Mucosa of gallbladder (tissue), 1 donor: ENCODE results near the gene CCDC171. TPM values are rescaled to one million over a fixed set of nuclear protein-coding genes. Genes with fewer than 3 reads are reported as not detected.
"Not testable (repeated sequence)": the region's sequence is repeated elsewhere in the genome, so short reads cannot be mapped to it uniquely, and the experiment has no call there.

Source experiments
- DNase-seq: peaks from one replicate; pipeline ENCODE4 v3.0.0-alpha.2; 2020; ENCODE audit warnings: low spot score
- total RNA-seq: library from RNA; stranded (reverse); gene quantifications from one replicate; pipeline ENCODE4 v1.2.1, GENCODE V29; 2021
- donor health status: DM: no; HTN: no; CAD: no.

CCDC171 gene
- total RNA-seq, 1 donor from 2014 or later = 4.0 TPM

GRCh38 chr9:15696979-15697378, 144.1 kb downstream of the CCDC171 start:
- DNase-seq = no peak

GRCh38 chr9:15697446-15697851, 144.6 kb downstream of the CCDC171 start:
- DNase-seq = no peak

DNA sequence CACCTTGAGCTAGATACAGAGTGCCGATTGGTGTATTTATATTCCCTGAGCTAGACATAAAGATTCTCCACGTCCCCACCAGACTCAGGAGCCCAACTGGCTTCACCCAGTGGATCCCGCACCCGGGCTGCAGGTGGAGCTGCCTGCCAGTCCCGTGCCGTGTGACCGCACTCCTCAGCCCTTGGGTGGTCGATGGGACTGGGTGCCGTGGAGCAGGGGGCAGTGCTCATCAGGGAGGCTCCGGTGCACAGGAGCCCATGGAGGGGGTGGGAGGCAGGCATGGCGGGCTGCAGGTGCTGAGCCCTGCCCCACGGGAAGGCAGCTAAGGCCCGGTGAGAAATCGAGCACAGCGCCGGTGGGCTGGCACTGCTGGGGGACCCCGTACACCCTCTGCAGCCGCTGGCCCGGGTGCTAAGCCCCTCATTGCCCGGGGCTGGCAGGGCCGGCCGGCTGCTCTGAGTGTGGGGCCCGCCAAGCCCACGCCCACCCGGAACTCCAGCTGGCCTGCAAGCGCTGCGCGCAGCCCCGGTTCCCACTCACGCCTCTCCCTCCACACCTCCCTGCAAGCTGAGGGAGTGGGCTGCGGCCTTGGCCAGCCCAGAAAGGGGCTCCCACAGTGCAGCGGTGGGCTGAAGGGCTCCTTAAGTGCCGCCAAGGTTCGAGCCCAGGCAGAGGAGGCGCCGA, 147.2 kb downstream of the CCDC171 start:
- DNase-seq = not testable (repeated sequence)

DNA sequence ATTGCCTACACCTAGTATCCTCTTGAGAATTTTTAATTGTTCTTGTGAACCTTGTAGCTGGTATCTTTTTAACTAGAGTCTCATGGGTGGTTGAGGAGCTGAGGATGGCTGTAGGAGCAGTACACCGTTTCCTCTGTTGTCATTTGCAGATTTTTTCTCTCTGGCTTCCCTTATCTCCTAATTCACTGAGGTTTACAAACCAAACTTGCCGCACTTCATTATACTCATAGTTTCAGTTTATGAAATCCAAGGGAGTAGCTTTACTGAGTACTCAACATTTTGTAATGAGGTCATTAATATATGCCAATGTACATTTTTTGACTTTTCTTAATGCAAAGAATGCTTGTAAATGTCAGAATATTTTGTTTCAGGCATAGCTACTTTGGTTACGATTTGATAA, 154.2 kb downstream of the CCDC171 start:
- no peak for DNase-seq

- DNase-seq = no peak
Observed at GRCh38 chr9:15711531-15711930, 158.7 kb downstream of the CCDC171 start.

- no peak for DNase-seq
Observed at GRCh38 chr9:15711931-15712330, 159.1 kb downstream of the CCDC171 start.

DNA sequence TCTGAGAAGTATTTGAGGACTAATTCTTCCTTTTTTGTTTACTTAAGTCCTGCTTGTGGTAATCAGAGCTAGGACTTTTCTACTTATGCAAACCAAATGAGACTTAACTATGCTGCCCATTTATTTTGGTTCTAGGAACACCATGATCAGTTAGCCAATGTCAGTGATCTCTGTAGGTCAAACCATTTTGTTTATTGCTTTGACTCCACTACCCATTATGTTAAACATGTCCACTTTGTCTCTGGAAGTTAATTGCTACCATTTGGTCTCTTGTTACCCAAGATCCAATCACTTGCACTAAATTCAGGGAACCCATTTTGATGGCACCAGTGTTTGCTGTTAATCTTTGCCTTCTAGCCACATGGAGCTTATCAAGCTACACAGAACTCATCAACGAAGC, 161.9 kb downstream of the CCDC171 start:
- no peak for DNase-seq

- DNase-seq = no peak
Observed at GRCh38 chr9:15717290-15717967, 164.6 kb downstream of the CCDC171 start.

DNA sequence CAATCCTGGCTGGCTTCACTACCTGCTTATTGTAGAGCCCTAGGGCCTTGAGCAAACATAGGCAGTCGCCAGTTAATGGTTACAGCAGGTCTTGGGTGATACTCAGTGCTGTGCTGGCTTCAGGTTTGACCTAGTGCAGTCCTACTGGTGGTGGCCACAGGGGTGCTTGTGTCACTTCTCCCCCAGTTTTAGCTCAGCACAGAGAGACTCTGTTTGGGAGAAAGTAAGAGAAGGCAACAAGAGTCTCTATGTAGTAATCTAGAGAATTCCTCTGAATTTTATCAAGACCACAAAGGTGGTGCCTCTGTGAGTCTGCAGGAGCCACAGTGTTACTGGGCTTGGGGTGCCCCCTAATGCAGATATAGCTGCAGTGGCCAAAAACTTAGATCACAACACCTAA, 165.6 kb downstream of the CCDC171 start:
- DNase-seq = no peak

DNA sequence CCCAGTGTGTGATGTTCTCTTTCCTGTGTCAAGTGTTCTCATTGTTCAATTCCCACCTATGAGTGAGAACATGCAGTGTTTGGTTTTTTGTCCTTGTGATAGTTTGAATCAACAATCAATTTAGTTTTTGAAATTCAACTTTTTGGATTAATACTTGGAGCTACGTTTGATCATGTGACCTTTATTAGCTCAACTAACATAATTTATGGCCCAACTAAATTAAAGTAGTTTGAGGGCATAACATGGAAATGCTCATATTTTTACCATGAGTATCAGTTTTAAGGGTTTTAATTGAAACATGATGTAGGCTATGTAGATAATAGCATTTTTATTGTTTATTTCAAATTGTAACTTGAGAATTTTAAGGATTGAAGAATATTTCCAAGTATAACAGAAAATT, 168.0 kb downstream of the CCDC171 start:
- no peak for DNase-seq

GRCh38 chr9:15722888-15723287, 170.0 kb downstream of the CCDC171 start:
- no peak for DNase-seq

DNA sequence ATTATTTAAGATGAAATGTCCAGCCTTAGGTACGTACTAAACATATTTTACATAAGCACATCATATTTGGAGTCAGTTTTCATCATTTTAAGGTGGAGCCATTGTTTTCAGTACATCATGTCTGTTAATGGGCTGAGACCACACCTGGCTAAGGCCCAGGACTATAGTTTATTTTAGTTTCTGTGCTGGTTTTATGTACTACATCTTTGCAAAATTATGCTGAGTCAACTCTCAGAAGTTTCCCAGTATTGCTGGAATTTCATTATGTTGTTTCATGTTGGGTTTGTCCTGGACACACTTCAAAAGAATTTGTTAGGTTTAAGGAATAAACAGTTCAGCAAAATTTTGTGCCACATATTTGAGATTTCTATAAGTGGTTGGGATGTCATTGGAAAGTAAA, 171.2 kb downstream of the CCDC171 start:
- DNase-seq = no peak

DNA sequence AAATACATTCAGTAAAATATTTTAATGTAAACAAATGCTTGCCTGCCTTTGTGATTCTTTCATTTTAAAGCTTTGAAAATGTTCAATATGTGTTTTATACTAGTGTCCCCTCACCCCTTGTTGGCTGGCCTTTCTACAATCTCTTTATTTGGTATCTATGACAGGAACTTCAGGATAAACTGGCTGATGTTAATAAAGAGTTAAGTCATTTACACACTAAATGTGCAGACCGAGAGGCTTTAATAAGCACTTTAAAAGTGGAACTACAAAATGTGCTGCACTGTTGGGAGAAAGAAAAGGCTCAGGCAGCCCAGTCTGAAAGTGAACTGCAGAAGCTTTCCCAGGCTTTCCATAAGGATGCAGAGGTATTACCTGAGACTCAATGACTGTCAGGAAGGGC, 171.8 kb downstream of the CCDC171 start:
- no peak for DNase-seq

- no peak for DNase-seq
Observed at GRCh38 chr9:15725953-15726352, 173.1 kb downstream of the CCDC171 start.

GRCh38 chr9:15729507-15729906, 176.7 kb downstream of the CCDC171 start:
- no peak for DNase-seq

GRCh38 chr9:15735083-15735857, 182.4 kb downstream of the CCDC171 start:
- no peak for DNase-seq

GRCh38 chr9:15736569-15736968, 183.7 kb downstream of the CCDC171 start:
- no peak for DNase-seq

GRCh38 chr9:15738011-15738410, 185.2 kb downstream of the CCDC171 start:
- DNase-seq = no peak

DNA sequence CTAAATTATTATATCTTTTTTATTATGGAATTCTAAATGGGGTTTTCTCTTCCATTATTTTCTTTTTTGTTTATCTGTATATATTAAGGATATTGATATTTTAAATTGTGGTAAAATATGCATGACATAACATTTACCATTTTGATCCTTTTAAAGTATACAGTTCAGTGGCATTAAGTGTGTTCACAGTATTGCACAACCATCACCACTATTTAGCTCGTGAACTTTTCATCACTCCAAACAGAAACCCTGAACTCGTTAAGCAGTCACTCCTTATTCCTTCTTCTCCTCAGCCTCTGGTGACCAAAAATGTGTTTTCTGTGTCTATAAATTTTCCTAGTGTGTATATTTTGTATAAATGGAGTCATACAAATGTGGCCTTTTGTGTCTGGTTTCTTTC, 188.2 kb downstream of the CCDC171 start:
- DNase-seq = no peak

DNA sequence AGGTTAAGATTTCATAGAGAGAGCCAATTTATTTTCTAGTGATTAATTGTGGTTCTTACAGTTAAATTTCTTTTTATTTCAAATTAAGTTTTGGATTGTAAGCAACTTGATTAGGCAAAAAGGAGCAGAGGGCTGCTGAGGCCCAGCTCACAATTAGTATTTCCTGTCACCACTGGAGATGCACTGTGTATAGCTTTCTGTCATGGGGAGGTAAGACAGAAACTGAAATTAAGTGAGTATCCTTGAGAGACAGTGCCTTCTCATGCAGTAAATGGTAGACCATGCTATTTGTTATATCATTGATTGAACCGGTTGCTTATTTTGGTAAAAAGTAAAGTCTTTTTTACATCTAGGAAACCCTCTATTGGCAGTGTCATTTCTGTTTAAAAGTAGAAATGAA, 190.7 kb downstream of the CCDC171 start:
- no peak for DNase-seq

GRCh38 chr9:15744196-15744595, 191.4 kb downstream of the CCDC171 start:
- DNase-seq = no peak

- no peak for DNase-seq
Observed at GRCh38 chr9:15746905-15747304, 194.1 kb downstream of the CCDC171 start.

- DNase-seq = no peak
Observed at GRCh38 chr9:15755660-15756059, 202.8 kb downstream of the CCDC171 start.
